ENCODE data around the gene GDPD5.

GDPD5 gene

DNA sequence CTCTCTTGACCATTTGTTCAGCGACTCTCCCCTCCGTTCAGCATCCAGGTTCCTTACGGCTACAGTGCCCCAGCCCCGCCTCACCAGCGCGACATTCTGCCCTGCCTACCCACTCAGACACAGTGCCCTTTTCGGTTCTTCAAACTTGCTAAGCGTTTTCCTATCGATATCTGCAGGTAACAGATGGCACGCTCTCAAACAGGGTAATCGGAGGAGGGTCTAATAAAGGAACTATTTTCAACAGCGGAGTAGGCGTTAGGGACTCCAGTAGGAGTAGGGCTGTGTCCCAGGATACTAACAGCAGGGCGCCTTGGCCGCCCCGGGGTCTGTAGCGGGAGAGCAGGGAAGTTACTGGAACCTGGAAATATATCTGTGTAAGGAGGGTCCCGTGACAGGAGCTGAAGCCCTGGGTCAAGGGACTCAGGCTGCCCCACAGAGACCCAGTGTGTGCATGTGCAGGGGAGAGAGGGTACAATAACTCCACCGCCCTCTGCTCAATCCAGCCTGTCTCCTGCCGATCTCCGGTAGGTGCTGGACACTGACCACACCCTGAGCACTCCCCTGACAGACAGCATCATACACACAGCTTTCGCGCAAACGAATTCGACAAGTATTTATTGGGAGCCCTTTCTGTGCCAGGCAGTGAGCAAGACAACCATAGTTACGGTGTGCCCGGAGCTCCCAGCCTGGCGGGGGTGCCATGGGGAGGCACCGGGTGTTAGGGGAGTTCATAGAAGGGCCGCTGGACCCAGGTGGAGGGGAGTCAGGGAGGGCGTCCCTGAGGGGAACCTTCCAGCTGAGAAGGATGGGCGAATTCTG lies 94.8 kb downstream of the GDPD5 start:
- Histone ChIP-seq H4K20me1 (ENCODE audit: low read depth, low read length) (no peaks in the 10 kb centered on the region), H3K27ac (ENCODE audit: low read depth, low read length) (no peak overlapping the region), H3K9ac (ENCODE audit: low read length) (no peak overlapping the region), H3K36me3 (ENCODE audit: low read length) (no peaks in the 10 kb centered on the region), H3K4me2 (ENCODE audit: low read depth, low read length, poor library complexity, severe bottlenecking) (no peak overlapping the region), H2AFZ (ENCODE audit: low read depth, low read length, severe bottlenecking) (no peak overlapping the region), H3K79me2 (ENCODE audit: insufficient read depth, low read length) (no peaks in the 10 kb centered on the region), H3K9me2 (replicated peaks; ENCODE audit: insufficient read depth, low read length) (no peaks in the 10 kb centered on the region), H3K9me3 (ENCODE audit: insufficient read depth, low read length) (no peaks in the 10 kb centered on the region), H3F3A (ENCODE audit: insufficient read depth) (no peaks in the 10 kb centered on the region), H3K4me3 (ENCODE audit: insufficient read depth, low read length, poor library complexity, severe bottlenecking) (no peak overlapping the region), H3K27me3 (ENCODE audit: low read length) (no peaks in the 10 kb centered on the region)
- TF ChIP-seq, protein P1, sequence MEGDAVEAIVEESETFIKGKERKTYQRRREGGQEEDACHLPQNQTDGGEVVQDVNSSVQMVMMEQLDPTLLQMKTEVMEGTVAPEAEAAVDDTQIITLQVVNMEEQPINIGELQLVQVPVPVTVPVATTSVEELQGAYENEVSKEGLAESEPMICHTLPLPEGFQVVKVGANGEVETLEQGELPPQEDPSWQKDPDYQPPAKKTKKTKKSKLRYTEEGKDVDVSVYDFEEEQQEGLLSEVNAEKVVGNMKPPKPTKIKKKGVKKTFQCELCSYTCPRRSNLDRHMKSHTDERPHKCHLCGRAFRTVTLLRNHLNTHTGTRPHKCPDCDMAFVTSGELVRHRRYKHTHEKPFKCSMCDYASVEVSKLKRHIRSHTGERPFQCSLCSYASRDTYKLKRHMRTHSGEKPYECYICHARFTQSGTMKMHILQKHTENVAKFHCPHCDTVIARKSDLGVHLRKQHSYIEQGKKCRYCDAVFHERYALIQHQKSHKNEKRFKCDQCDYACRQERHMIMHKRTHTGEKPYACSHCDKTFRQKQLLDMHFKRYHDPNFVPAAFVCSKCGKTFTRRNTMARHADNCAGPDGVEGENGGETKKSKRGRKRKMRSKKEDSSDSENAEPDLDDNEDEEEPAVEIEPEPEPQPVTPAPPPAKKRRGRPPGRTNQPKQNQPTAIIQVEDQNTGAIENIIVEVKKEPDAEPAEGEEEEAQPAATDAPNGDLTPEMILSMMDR (IDR thresholded peaks at IDR 0.05; ENCODE audit: insufficient read depth, low read length, poor library complexity, severe bottlenecking): no peak
- TF ChIP-seq EZH2phosphoT487 (conservative IDR thresholded peaks at IDR 0.05; ENCODE audit: low read length): no peak

DNA sequence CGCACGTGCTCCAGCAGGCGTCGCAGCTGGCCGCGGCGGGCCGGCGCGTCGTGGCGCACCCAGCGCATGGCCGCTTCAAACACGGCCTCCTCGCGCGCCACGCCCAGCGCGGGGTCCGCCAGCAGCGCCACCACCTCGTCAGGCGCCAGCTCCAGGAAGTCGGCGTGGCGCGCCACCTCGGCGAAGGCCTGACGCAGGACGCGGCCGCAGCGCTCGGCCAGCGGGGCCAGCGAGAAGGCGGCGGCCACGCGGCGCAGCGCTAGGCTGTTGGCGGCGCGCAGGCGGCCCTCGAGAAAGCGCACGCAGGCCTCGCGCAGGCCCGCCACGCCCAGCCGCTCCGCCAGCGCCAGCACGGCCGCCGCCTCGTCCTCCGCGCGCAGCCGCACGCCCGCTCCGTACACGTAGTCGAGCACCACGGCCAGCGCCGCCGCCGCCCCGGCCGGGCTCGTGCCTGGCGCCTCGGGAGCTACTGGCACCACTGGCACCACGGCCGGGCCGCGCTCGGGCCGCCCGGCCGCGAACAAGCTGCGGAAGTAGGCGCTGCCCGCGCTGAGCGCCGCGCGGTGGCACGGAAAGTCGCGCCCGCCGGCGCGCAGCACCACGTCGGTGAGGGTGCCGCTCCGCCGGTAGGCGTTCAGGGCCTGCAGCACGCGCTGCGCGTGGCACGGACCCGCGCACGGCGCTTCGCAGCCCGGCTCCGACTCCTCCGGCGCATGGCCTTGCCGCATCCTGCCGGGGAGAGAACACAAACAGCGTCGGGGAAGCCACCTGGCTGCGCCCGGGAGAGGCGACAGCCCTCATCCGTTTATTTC lies 95.6 kb downstream of the GDPD5 start:
- no peak overlapping the region for H3K9ac ChIP-seq (ENCODE audit: low read length)
- no peak overlapping the region for H2AFZ ChIP-seq (ENCODE audit: low read depth, low read length, severe bottlenecking)
- H3K9me3 ChIP-seq (ENCODE audit: insufficient read depth, low read length): no peaks in the 10 kb centered on the region
- no peaks in the 10 kb centered on the region for H3K27me3 ChIP-seq (ENCODE audit: low read length)
- H3K79me2 ChIP-seq (ENCODE audit: insufficient read depth, low read length): no peaks in the 10 kb centered on the region
- TF ChIP-seq, protein P1 (IDR thresholded peaks at IDR 0.05; ENCODE audit: insufficient read depth, low read length, poor library complexity, severe bottlenecking): no peak
- no peak for TF ChIP-seq EZH2phosphoT487 (conservative IDR thresholded peaks at IDR 0.05; ENCODE audit: low read length)
- H4K20me1 ChIP-seq (ENCODE audit: low read depth, low read length): no peaks in the 10 kb centered on the region
- no peak overlapping the region for H3K27ac ChIP-seq (ENCODE audit: low read depth, low read length)
- no peaks in the 10 kb centered on the region for H3K9me2 ChIP-seq (replicated peaks; ENCODE audit: insufficient read depth, low read length)
- no peak overlapping the region for H3K4me2 ChIP-seq (ENCODE audit: low read depth, low read length, poor library complexity, severe bottlenecking)
- no peak overlapping the region for H3K4me3 ChIP-seq (ENCODE audit: insufficient read depth, low read length, poor library complexity, severe bottlenecking)
- H3F3A ChIP-seq (ENCODE audit: insufficient read depth): no peaks in the 10 kb centered on the region
- H3K36me3 ChIP-seq (ENCODE audit: low read length): no peaks in the 10 kb centered on the region

DNA sequence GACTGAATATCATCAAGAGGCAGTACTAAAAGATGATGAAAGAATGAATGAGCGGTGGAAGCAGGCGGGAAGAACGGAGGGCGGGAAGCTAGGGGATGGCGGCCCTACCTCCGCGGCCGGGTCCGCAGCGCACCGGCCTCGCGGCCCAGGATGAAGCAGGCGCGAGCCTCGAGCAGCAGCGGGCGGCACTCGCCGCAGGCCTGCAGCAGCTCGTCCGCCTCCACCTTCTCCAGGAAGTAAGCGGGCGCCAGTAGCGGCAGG lies 96.2 kb downstream of the GDPD5 start:
- no peaks in the 10 kb centered on the region for H3F3A ChIP-seq (ENCODE audit: insufficient read depth)
- TF ChIP-seq EZH2phosphoT487 (conservative IDR thresholded peaks at IDR 0.05; ENCODE audit: low read length): no peak
- TF ChIP-seq, protein P1 (IDR thresholded peaks at IDR 0.05; ENCODE audit: insufficient read depth, low read length, poor library complexity, severe bottlenecking): no peak
- no peak overlapping the region for H3K4me2 ChIP-seq (ENCODE audit: low read depth, low read length, poor library complexity, severe bottlenecking)
- H2AFZ ChIP-seq (ENCODE audit: low read depth, low read length, severe bottlenecking): no peak overlapping the region
- no peaks in the 10 kb centered on the region for H4K20me1 ChIP-seq (ENCODE audit: low read depth, low read length)
- H3K27me3 ChIP-seq (ENCODE audit: low read length): no peaks in the 10 kb centered on the region
- no peaks in the 10 kb centered on the region for H3K79me2 ChIP-seq (ENCODE audit: insufficient read depth, low read length)
- H3K27ac ChIP-seq (ENCODE audit: low read depth, low read length): no peak overlapping the region
- no peaks in the 10 kb centered on the region for H3K36me3 ChIP-seq (ENCODE audit: low read length)
- no peak overlapping the region for H3K4me3 ChIP-seq (ENCODE audit: insufficient read depth, low read length, poor library complexity, severe bottlenecking)
- H3K9me3 ChIP-seq (ENCODE audit: insufficient read depth, low read length): no peaks in the 10 kb centered on the region
- no peak overlapping the region for H3K9ac ChIP-seq (ENCODE audit: low read length)
- H3K9me2 ChIP-seq (replicated peaks; ENCODE audit: insufficient read depth, low read length): no peaks in the 10 kb centered on the region
